ENCODE measurements around the gene SLC39A13.
A peak's percentile ranks its signal among the peaks of the same experiment; 100 is the strongest.

Gene SLC39A13

GRCh38 chr11:47391711-47392432, 16.5 kb upstream of the SLC39A13 start:
- Mint-ChIP-seq H3K4me3 (no peak overlapping the region), H3K27ac (peak overlapping the region; percentile 11), H3K36me3 (ENCODE audit: low read depth) (no peaks in the 10 kb centered on the region), H3K4me1 (peaks cover 50% of the 10 kb centered on the region), H3K27me3 (no peaks in the 10 kb centered on the region), H3K9me3 (no peaks in the 10 kb centered on the region)
- ATAC-seq = no peak
- no peak for DNase-seq

DNA sequence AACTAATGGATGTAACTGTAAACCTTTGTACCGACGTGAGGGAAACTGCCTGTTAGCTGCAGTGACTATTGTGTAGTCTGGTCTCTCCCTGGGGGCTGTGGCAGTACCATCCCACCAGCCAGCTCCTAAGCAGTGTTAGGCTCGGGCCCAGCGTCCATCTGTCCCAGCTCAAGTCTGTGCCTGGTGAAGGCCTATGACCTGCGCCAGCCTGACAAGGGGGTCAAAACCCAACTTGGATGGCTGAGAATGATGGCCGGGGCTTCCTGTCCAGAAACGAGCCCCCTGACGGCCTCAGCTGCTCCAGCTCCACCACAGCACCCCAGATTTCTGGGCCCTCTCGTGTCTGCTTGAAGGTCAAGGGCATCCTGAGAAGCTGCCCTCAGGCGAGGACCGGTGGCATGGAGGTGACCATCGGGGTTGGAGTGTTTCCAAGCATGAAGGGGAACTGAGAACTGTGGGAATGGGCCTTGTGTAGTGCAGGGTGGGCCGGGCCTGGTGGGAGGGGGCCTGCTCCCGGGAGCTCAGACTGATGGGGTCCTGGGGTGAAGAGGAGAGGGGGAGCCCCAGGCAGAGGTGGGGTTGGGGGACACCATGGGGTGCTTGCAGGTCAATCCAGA, 15.7 kb upstream of the SLC39A13 start:
- no peak overlapping the region for H3K27ac Mint-ChIP-seq
- peaks cover 50% of the 10 kb centered on the region for H3K4me1 Mint-ChIP-seq
- no peak overlapping the region for H3K4me3 Mint-ChIP-seq
- H3K36me3 Mint-ChIP-seq (ENCODE audit: low read depth) = no peaks in the 10 kb centered on the region
- DNase-seq = no peak
- H3K27me3 Mint-ChIP-seq = no peaks in the 10 kb centered on the region
- no peak for ATAC-seq
- H3K9me3 Mint-ChIP-seq = no peaks in the 10 kb centered on the region

- no peak for DNase-seq
- peaks cover 46% of the 10 kb centered on the region for H3K4me1 Mint-ChIP-seq
- no peak overlapping the region for H3K4me3 Mint-ChIP-seq
- ATAC-seq = no peak
- peak overlapping the region; percentile 83 for H3K27ac Mint-ChIP-seq
- H3K36me3 Mint-ChIP-seq (ENCODE audit: low read depth) = no peaks in the 10 kb centered on the region
- H3K27me3 Mint-ChIP-seq = no peaks in the 10 kb centered on the region
- no peaks in the 10 kb centered on the region for H3K9me3 Mint-ChIP-seq
Observed at GRCh38 chr11:47393163-47394049, 15.0 kb upstream of the SLC39A13 start.

DNA sequence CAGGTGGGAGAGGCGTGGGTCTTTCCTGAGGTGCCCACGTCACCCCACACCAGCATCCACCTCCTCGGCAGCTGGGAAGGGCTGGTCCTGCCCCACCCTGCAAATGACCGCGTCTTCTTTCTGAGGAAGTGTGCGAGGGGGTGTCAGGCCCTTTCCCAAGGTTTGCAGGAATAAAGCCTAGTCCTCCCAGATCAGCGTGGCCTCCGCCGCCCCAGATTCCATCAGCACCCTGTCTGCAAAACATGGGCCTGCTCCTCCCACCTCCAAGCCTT, 14.4 kb upstream of the SLC39A13 start:
- peaks cover 43% of the 10 kb centered on the region for H3K4me1 Mint-ChIP-seq
- no peaks in the 10 kb centered on the region for H3K36me3 Mint-ChIP-seq (ENCODE audit: low read depth)
- no peaks in the 10 kb centered on the region for H3K9me3 Mint-ChIP-seq
- H3K4me3 Mint-ChIP-seq = peak overlapping the region; percentile 55
- no peak for DNase-seq
- ATAC-seq = no peak
- H3K27me3 Mint-ChIP-seq = no peaks in the 10 kb centered on the region
- H3K27ac Mint-ChIP-seq = peak overlapping the region; percentile 83

DNA sequence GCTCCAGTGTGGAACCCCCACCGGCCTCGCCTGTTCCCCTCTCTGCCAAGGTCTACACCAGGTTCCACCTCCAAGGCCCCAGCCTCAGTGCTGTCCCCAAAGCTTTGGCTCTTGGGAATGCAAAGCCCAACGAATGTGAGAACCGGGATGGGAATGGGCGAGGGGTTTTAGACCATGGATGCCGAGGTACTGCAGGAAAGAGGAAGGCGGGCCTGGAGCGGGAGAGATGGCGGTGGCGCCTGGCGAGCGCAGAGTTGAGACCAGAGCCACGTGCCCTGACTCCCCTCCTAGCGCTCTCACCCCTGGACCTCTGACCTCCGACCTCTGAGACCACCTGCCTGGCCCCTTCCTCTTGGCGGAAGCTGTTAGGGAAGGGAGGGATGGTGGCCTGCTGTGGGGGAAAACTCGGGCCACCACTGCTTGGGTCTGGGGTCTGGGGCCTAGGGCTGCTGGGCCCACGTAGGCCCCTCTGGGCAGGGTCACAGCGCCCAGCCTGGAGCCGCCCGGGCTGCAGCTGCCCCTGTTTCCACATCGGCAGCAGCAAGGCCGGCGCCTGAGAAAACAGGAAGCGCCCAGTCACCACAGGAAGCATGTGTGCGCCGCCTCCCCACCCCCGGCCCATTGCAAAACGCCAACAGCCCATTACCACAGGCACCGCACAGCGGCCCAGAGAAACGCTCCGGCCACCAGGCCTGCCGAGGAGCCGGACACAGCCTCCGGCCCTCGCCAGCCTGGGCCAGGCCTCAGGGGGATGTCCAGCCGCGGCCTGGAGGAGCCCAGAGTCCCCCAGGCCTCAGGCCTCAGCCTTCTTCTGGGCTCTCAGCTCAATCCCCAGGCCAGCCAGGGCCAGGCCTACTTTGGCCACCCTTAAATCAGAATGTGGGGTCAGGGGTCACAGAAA, 13.8 kb upstream of the SLC39A13 start:
- peak; percentile 66 for DNase-seq
- peak overlapping the region; percentile 83 for H3K27ac Mint-ChIP-seq
- H3K9me3 Mint-ChIP-seq = no peaks in the 10 kb centered on the region
- ATAC-seq = peak; percentile 56
- H3K4me3 Mint-ChIP-seq = peak overlapping the region; percentile 55
- H3K36me3 Mint-ChIP-seq (ENCODE audit: low read depth) = no peaks in the 10 kb centered on the region
- H3K4me1 Mint-ChIP-seq = peaks cover 41% of the 10 kb centered on the region
- H3K27me3 Mint-ChIP-seq = no peaks in the 10 kb centered on the region

GRCh38 chr11:47395223-47396048, 13.0 kb upstream of the SLC39A13 start:
- peaks cover 38% of the 10 kb centered on the region for H3K4me1 Mint-ChIP-seq
- H3K9me3 Mint-ChIP-seq = no peaks in the 10 kb centered on the region
- DNase-seq = no peak
- peak overlapping the region; percentile 83 for H3K27ac Mint-ChIP-seq
- no peak overlapping the region for H3K4me3 Mint-ChIP-seq
- no peaks in the 10 kb centered on the region for H3K27me3 Mint-ChIP-seq
- no peak for ATAC-seq
- H3K36me3 Mint-ChIP-seq (ENCODE audit: low read depth) = no peaks in the 10 kb centered on the region

DNA sequence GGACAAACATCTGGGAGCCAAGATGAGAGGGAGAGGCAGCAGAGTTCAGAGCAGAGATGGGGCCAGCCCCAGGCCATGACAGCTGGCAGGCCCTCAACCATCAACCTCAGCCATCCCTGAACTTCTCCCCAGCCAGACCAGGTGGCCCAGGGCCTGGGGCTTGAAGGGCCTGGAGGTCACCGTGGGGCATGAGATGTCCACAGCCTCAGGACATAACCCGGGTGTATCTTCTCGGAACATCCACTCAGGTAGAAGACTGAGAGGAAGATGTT, 12.4 kb upstream of the SLC39A13 start:
- no peaks in the 10 kb centered on the region for H3K27me3 Mint-ChIP-seq
- ATAC-seq = no peak
- H3K4me1 Mint-ChIP-seq = peaks cover 42% of the 10 kb centered on the region
- no peak overlapping the region for H3K4me3 Mint-ChIP-seq
- no peak for DNase-seq
- H3K36me3 Mint-ChIP-seq (ENCODE audit: low read depth) = no peaks in the 10 kb centered on the region
- H3K27ac Mint-ChIP-seq = peak overlapping the region; percentile 83
- H3K9me3 Mint-ChIP-seq = no peaks in the 10 kb centered on the region

GRCh38 chr11:47398011-47398410, 10.4 kb upstream of the SLC39A13 start:
- Mint-ChIP-seq H3K27ac (no peak overlapping the region), H3K9me3 (no peaks in the 10 kb centered on the region), H3K4me3 (no peak overlapping the region), H3K4me1 (peaks cover 39% of the 10 kb centered on the region), H3K27me3 (no peaks in the 10 kb centered on the region), H3K36me3 (ENCODE audit: low read depth) (no peaks in the 10 kb centered on the region)
- no peak for DNase-seq
- no peak for ATAC-seq

- Mint-ChIP-seq H3K27ac (no peak overlapping the region), H3K4me3 (no peak overlapping the region)
Observed at GRCh38 chr11:47398551-47398950, 9.8 kb upstream of the SLC39A13 start.

DNA sequence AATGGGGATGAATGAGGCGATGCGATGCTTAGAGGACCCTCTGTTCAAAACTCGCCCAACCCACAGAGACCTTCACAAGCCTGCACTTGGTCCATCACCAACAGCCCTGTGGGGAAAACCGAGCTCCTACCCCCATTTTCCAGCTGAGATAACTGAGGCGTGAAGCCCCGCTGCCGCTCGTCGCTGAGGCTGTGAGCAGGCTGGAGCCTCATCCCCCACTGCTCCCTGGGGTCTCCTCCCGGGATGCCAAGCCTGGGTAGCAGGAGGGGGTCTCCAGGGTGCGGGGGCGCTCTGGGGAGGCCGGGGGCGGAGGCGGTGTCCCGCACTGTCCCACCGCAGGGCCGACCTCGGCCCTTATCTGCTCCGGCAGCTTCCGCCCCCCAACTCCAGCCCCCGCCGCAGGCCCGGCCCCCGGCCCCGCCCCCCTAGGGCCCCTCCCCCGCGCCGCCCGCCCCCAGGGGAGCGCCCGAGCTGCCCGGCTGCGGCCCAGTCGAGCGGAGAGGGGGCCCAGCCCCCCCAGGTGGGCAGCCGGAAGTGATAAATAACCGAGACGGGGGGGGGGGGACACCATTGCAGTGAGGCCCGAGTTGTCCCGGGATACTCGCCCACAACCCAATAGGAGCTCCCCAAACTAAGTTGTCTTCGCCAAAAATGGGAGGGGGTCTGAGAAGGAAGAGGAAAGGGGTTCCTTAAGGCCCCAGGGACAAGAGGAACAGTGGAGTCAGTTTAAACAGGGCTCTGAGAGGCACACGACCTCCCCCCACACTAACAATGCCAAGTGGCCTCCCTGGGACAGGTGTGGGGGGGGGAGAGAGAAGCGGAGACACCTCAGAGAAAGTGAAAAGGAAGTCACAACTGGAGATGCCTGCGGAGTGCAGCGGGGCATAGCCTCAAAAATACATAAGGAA, 8.3 kb upstream of the SLC39A13 start:
- peaks cover 26% of the 10 kb centered on the region for H3K4me1 Mint-ChIP-seq
- peak overlapping the region; percentile 72 for H3K4me3 Mint-ChIP-seq
- no peaks in the 10 kb centered on the region for H3K27me3 Mint-ChIP-seq
- no peaks in the 10 kb centered on the region for H3K36me3 Mint-ChIP-seq (ENCODE audit: low read depth)
- peak overlapping the region; percentile 76 for H3K27ac Mint-ChIP-seq
- ATAC-seq (peak; percentile 60), DNase-seq (no peak)
- H3K9me3 Mint-ChIP-seq = no peaks in the 10 kb centered on the region

More at GRCh38 chr11:47398551-47398950, 9.8 kb upstream of the SLC39A13 start:
- Mint-ChIP-seq H3K27me3 (no peaks in the 10 kb centered on the region), H3K4me1 (peaks cover 37% of the 10 kb centered on the region), H3K9me3 (no peaks in the 10 kb centered on the region), H3K36me3 (ENCODE audit: low read depth) (no peaks in the 10 kb centered on the region)
- DNase-seq = no peak
- ATAC-seq = no peak

DNA sequence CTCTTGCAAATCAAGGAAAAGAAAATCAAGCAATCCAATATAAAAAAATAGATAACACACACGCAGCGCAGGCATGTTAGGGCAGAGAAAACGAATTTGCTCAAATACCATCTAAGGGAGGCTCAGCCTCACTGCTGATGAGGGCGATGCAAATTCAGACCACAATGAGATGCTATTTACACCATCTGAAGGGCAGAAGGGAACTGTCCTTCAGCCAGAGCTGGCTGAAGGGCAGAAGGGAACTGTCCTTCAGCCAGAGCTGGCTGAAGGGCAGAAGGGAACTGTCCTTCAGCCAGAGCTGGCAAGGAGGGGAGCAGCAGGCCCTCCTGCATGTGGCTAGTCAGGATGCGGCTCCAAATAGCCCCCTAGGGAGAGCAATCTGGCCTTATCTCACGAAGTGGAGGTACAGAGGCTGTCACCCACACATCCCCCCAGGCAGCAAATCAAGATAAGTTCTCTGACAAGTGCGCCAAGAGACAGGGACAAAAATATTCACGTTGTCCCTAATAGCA, 7.6 kb upstream of the SLC39A13 start:
- H3K27me3 Mint-ChIP-seq = no peaks in the 10 kb centered on the region
- peak overlapping the region; percentile 61 for H3K4me3 Mint-ChIP-seq
- no peaks in the 10 kb centered on the region for H3K36me3 Mint-ChIP-seq (ENCODE audit: low read depth)
- H3K4me1 Mint-ChIP-seq = peaks cover 21% of the 10 kb centered on the region
- peak overlapping the region; percentile 69 for H3K27ac Mint-ChIP-seq
- no peak for ATAC-seq
- no peaks in the 10 kb centered on the region for H3K9me3 Mint-ChIP-seq
- DNase-seq = no peak

DNA sequence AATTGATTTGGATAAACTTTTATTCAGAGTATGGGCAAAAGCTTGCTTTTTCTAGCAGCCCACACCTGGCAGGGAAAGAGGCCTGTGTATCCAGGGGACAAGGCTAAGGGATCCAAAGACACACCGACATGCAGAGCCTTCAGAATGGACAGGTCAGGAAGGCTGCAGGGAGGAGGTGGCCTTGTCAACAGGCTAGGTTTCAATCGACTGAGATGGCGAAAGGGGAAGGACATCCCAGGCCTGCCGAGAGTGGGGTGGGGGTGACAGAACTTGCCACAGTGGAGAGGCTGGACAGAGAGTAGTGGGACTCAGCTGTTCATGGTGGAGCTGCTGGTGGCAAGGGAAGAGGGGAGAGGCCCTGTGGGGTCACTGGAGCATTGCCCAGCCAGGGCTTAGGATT, 5.3 kb upstream of the SLC39A13 start:
- Mint-ChIP-seq H3K4me3 (no peak overlapping the region), H3K36me3 (ENCODE audit: low read depth) (no peaks in the 10 kb centered on the region), H3K27ac (peak overlapping the region; percentile 5), H3K4me1 (peaks cover 32% of the 10 kb centered on the region), H3K27me3 (no peaks in the 10 kb centered on the region), H3K9me3 (no peaks in the 10 kb centered on the region)
- DNase-seq = no peak
- no peak for ATAC-seq

- Mint-ChIP-seq H3K27ac (no peak overlapping the region), H3K9me3 (no peaks in the 10 kb centered on the region), H3K27me3 (no peaks in the 10 kb centered on the region), H3K4me1 (peaks cover 28% of the 10 kb centered on the region), H3K36me3 (ENCODE audit: low read depth) (no peaks in the 10 kb centered on the region), H3K4me3 (no peak overlapping the region)
- DNase-seq (no peak), ATAC-seq (no peak)
Observed at GRCh38 chr11:47403571-47403970, 4.8 kb upstream of the SLC39A13 start.
